Activated T-cell treated with anti-CD3 and anti-CD28 coated beads for 1 hour (primary cell): Measurements from ENCODE around the gene NOSTRIN.
"Not testable (repeated sequence)": the region's sequence is repeated elsewhere in the genome, so short reads cannot be mapped to it uniquely, and the experiment has no call there.

Experiments
- DNase-seq: peaks from one replicate; pipeline ENCODE4 v3.0.0-alpha.2; 2020; ENCODE audit warnings: low read depth

Gene NOSTRIN

DNA sequence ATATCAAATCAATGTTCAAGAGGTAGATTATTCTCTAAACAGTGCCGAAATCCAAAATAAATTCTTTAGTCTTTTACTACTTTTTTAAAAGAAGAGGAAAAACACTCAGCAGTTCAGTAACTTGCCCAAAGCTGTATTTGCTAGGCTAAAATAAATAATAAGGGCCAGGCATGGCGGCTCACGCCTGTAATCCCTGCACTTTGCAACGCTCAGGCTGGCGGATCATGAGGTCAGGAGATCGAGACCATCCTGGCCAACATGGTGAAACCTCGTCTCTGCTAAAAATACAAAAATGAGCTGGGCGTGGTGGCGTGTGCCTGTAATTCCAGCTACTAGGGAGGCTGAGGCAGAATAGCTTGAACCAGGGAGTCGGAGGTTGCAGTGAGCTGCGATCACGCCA is 79.7 kb downstream of the NOSTRIN start:
- not testable (repeated sequence) for DNase-seq

DNA sequence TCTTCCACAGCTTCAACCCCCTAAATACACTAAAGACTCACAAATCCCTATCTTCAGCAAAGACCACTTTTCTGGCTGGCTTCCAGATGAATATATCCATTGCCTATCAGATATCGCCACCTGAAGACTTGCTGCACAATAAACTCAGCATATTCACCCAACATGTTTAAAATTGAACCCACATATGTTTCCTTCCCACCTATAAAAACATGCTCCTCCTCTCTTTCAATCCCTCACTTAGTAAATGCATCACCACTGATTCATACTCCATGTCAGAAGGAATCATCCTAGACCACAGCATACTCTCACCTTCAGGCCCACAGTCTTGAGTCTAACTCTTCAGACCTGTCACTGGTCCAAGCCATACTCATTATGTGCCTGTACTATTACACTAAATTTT is 82.5 kb downstream of the NOSTRIN start:
- DNase-seq, result no peak

DNA sequence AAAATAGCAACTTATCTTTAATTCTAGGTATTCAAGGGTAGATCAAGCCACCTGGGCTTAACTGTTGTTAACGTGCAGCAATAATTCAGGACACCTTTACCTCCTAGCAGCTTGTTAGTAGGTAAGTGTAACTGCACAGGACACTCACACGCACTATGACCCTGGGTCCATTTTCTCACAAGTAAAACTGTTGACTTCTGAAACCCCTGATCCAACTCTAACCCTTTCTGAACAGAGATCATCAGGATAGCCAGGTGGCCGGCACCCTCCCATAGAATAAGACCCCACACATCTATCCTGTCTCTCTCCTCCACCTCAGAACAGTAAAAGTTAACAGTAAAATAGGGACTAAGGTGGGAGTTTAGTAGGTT is 87.2 kb downstream of the NOSTRIN start:
- DNase-seq, result no peak

DNA sequence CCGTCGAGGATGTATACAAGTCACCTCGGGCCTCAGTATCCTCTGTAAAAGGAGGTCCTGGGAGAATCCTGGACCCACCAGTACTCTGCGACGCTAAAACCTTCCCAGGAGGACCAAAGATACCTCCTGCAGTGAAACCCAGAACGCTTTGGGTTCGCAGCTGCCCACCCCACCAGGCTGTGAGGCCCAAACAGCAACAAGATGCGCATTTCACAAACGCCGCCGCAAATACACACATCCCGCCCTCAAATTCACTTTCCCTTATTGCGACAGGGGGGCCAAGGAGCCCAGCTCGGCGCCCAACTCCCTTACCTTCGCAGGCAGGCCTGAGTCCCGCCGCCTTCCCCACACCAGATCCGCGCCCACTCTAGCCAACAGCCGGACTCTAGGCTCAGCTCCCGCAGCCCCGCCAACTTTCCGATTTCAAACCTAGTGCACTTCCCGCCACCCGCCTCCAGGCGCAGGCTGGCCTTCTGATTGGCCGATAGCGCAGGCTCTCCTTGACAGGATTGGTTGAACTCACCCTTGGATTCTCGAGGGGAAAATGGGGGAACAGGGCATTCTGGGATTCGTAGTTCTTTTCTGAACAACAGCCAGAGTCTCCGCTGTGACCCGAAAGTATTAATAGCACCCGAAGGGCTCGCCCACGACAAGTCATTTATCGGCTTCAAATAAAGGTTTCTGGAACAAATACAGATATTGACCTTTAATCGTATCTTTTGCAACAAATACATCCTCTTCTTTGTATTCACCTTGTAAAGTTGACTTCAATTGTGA is 87.8 kb downstream of the NOSTRIN start, which contains the start of gene SPC25:
Gene SPC25, minus strand, starts transcription at position 425 of the 777 bp plus-strand sequence. CDS start 911 bp downstream, outside the sequence.
- DNase-seq, result peak; percentile 77

DNA sequence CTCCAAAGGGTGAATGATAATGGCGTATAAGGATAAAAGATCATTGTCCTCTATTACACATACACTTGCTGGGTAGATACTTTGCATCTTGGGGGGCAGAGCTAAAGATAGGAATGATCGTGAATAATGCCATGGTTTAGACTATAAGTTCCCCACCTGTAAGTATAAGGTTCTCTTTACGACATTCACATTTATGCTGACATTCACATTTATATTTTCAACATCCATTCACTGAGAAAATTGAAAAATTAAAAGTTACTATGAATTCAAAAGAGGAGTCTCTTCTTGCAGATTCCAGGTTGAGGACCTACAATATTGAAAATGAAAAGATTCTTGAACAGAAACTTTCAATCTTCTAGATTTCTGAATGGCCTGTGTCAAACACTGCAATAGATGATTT is 89.9 kb downstream of the NOSTRIN start:
- DNase-seq, result no peak

DNA sequence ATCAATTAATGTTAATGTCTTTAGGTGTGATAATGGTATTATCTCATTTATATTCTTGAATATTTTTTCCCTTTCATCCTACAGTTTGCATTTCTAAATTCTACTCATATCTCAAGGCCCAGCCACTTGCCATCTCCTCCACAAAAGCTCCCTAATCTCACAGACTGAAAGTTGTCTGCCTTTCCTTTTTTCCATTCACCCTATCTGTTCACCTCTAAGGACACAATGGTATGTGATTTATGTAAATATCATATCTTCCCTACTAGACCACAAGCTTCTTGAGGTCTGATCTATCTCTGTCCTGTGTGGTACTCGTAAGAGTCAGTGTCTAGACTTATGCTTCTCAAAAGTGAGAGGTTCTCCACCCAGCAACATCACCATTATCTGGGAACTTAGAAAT is 91.7 kb downstream of the NOSTRIN start:
- no peak for DNase-seq

DNA sequence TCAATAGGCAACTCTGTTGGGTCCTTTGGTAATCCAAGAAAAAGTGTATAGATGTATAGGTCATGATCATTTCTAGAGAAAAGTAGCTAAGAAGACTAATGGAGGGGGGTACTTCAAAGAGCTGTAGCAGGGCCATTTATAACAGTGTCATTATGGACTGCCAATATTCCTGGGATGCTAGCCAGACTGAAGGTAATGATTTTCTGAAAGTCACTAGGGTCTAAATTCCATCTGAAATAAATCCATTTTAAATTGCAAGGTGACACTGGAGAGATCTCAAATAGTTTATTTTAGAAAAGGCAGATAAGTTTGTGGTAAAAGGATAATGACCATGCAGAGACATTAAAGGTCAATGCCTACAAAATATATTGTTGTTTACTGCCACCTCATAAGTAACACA is 92.3 kb downstream of the NOSTRIN start:
- DNase-seq, result no peak

DNA sequence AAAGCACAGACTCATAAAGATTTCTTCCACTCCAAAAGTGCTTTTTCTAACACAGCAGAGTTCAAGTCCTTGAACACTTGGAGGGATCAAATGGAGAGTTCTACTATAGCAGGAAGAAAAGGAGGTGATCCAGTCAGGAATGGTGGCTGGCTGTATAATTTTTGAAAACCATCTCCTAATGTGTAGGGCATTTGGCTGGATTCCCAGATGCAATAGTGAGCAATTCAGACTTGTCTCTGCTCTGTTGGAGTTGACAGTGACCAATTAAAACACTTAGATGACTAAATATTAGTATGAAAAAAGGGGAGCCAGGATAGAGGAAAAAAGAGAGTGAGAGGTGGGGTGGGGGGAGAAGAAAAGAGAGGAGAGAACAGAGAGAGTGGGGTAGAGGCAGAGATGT is 93.3 kb downstream of the NOSTRIN start:
- no peak for DNase-seq

DNA sequence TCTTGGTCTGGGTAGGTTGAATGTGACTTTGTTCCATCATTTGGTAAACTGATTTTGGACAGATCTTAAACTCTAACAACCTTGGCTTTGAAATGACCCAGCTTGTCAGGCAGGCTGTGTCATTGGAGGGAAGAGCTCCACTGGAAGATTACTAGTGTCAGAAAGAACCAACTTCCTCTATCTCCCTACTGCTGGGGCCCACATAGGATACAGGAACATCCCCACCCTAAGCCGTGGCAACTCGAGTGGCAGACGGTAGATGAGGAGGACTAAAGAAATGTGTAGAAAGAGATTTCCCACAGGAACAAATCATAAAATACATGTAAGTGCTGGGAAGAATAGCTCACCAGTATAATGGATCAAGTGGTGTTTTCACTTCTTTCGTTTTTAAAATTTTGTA is 94.3 kb downstream of the NOSTRIN start:
- DNase-seq, result no peak

DNA sequence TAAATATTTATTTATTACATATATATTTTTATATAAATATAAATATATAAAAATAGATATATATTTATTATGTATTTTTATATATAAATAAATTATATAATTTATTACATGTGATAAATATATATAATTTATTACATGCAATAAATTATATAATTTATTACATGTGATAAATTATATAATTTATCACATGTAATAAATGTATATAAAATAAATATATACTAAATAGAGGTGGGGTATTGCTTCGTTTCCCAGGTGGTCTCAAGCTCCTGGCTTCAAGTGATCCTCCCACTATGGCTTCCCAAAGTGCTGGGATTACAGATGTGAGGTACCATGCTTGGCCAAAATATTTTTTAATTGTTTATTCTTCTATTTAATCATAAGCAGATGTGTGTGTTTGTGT is 95.0 kb downstream of the NOSTRIN start:
- DNase-seq, result no peak

DNA sequence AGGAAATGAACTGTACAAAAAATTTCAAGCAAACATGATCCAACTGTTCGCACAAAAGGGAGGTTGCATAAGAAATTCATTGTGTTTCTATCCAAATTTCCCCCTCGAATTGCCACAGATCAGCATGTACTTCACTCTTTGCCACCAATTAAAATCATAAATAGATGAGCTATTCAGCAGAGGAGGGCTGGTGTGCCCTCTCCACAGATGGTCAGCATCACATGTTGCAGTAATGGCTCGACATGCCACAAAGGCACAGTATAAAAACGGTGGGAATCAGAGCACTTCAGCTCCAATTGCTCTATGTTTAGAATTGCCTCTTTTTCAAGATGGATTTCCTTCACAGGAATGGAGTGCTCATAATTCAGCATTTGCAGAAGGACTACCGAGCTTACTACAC is 98.6 kb downstream of the NOSTRIN start, which contains the start of gene G6PC2:
Gene G6PC2, plus strand, starts transcription at position 289 of the 400 bp plus-strand sequence. Its CDS starts 41 bp downstream, at position 330.
- DNase-seq, result no peak

DNA sequence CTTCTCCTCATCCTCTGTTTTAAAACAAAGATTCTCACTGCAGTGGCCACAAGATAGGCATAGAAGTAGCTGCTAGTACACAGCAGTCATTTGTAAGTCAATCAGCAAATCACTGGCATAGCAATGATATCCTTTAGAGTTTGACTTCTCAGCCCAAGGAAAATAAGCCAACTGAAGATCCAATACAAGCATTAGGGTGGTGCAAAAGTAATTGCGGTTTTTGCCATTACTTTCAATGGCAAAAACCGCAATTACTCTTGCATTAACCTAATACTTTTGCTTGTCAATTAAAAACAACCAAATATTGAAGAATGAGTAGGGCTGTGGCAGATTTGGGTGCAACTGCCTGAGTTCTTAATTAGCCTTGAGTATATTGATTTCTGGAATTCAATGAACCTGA is 101.5 kb downstream of the NOSTRIN start:
- no peak for DNase-seq

DNA sequence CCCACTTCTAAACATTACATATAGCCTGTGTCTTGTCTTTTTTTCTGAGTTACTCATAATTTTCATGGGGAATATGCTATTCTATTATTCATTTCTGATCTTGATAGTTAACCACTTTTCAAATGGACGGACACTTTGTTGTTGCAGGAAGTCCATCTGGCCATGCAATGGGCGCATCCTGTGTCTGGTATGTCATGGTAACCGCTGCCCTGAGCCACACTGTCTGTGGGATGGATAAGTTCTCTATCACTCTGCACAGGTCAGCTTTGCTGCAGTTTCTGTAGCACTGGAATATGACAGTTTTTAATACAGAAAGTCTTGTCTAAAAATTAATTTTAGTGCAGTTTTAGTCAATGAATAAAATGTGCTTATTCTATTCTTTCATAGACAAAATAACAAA is 101.9 kb downstream of the NOSTRIN start:
- no peak for DNase-seq

DNA sequence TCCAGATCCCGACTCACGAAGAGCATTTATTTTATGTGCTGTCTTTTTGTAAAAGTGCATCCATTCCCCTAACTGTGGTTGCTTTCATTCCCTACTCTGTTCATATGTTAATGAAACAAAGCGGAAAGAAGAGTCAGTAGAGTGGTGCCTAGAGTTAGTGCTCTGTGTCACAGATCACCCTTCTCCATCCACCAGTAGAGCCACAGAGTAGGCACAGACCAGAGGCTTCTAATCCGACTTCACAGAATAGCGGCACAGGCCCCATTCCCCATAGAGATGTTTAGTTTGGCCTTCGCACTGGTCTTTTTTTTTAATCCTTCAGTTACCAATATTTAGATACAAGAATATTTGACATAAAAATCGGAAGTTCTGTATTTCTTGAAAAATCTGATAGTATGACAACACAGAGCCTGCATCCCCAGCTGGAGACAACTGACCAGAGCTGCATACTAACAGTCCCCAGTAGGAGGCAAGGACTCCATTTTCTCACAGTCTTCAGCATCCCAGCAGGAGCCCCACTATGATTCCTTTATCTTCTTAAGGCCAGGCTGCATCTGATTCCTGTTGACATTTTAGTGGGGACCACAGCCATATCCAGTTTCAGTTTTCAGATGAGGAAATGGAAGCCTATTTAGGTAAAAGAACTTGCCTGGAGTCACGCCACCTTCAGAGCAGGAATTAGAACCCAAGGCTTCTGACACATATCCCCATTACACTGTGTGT is 105.7 kb downstream of the NOSTRIN start:
- no peak for DNase-seq

DNA sequence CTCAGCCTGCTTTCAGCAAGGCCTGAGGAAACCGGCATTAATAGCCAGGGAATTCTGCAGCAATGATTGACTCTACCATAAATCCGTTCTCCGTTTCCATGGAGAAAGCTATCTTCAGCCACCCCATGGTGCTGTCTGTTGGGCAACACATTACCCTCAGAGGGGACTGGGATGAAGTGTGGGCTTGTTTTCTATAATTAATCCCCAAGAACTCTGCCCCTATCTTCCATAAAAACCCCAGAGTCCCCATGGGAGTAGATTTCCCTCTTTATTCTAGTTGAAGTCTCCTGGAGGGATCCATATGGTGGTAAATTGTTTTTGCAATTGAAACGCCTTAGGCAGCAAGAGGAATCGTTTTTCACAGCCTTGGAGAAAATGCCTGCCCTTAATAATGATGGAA is 107.9 kb downstream of the NOSTRIN start:
- DNase-seq, result no peak

DNA sequence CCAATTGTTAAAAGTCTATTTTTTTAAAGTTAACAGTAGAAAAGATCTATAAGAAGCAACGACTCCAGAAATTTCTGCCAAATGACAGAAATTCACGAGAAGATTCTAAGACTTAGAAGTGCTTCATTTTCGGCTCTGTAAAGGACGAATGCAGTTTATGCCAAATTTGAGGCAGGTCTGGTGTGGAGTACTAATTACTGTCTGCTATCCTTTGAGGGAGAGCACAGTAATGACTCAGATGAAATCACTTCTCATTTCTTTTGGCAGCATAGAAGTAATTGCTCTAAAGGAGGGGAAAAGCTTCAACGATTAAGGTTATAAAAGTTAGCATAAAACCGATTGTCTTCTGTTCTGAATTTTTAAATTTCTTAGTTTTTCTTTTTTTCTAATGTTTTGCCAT is 110.0 kb downstream of the NOSTRIN start:
- DNase-seq, result no peak

DNA sequence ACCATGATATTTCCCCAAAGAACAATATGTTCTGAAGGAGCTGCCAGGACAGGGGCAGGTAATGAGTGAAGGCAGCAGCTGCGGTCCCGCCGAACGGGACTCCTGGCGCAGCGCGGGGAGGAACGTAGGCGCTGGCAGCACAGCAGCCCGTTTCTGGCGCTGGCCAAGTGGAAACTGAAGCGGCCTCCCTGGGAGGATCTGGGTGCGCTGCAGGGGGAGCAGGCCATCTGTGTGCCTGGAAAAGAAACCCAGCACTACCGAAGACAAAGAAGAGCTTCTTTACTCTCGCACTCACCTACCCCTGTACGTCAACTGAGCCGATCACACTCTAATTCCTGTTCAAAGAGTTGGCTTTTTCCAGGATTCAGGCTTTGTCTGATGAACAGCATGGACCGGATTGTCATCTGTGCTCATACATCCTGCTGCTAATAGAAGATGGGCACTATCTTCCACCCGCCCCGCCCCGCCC is 110.5 kb downstream of the NOSTRIN start:
- no peak for DNase-seq

DNA sequence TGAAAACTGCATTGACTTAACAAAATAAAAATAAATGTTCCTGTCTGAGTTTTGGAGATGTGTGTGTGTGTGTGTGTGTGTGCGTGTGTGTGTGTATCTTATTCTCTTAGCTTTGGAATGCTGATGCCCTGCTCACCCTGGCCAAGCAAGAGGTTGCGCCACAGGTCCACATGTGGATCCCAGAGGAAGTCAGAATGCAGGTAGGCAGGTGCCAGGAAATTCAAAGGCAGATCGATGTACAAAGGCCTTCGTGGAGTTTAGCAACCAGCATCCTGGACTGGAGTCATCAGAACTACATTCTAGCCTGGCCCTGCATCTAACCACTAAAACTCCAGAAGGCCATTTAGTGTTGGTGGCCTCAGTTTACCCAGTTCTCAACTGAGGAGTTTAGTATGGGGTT is 111.1 kb downstream of the NOSTRIN start:
- DNase-seq, result no peak
